ENCODE results near the gene PTPRB. TPM values are rescaled to one million over a fixed set of nuclear protein-coding genes. Genes with fewer than 3 reads are reported as not detected.

Gene PTPRB
- total and polyA plus RNA-seq, 2 of the 8 experiments (the other 6 are each of a cell fraction or from before 2014, with no cell fraction given) = 0.36 to 0.58 TPM

GRCh38 chr12:70607107-70607506 is 30.1 kb downstream of the PTPRB start (continued):
- TF ChIP-seq HDAC2 (IDR thresholded peaks at IDR 0.05; ENCODE audit: borderline replicate concordance in 1 of 2, low read depth in 2 of 2, low read length in 2 of 2) (no peak), BCL11A (IDR thresholded peaks at IDR 0.05; ENCODE audit: low read depth in 2 of 2, low read length in 2 of 2) (no peak), MAFK (IDR thresholded peaks at IDR 0.05; ENCODE audit: low read depth, low read length) (no peak), BRCA1 (IDR thresholded peaks at IDR 0.05; ENCODE audit: low read depth, low read length) (no peak)

Data from H1 (cell line).